PFSK-1 (cell line): ENCODE data around the gene IGF1R.

ENCODE experiments used
- FOXP2 ChIP-seq: optimal IDR thresholded peaks from 2 replicates; pipeline ENCODE3; 2011; ENCODE audit warnings: borderline replicate concordance, control low read depth, inconsistent platforms; ENCODE audit not compliant: insufficient read depth; ENCODE audit errors: extremely low read length, extremely low read depth
- TAF1 ChIP-seq: IDR thresholded peaks from 2 replicates; pipeline ENCODE4 v1.6.1; 2012; ENCODE audit warnings: low read length, control low read depth, borderline replicate concordance; ENCODE audit not compliant: insufficient read depth

DNA sequence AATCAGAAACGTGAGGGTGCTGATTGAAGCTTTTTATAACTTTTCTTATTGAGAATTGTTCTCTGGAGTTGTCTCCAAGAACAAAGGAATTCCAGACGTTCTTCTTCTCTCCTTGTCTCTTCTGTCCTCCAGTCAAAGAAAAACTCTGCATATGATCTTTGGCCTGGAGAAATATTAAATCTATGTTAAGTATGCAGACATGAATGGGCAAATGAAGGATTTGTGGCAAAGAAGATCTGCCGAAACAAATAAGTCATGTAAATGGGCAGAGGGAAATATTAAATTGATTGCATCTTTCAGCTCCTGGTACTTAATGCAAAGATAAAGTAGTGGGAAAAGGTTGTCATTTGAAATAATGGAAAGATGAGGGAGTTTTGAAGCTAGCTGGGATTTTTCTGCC, 74.9 kb downstream of the IGF1R start:
- TF ChIP-seq FOXP2 (no peak), TAF1 (no peak)
